HS-27A (cell line): ENCODE measurements around the gene ZNF598.
"Not testable (repeated sequence)": the region's sequence is repeated elsewhere in the genome, so short reads cannot be mapped to it uniquely, and the experiment has no call there.

Experiments used
- DNase-seq: peaks from one replicate; pipeline ENCODE4 v3.0.0-alpha.2; 2012; ENCODE audit warnings: low read depth, missing footprints

ZNF598 gene

GRCh38 chr16:2040041-2040786 lies 30.6 kb upstream of the ZNF598 start:
- DNase-seq: no peak

DNA sequence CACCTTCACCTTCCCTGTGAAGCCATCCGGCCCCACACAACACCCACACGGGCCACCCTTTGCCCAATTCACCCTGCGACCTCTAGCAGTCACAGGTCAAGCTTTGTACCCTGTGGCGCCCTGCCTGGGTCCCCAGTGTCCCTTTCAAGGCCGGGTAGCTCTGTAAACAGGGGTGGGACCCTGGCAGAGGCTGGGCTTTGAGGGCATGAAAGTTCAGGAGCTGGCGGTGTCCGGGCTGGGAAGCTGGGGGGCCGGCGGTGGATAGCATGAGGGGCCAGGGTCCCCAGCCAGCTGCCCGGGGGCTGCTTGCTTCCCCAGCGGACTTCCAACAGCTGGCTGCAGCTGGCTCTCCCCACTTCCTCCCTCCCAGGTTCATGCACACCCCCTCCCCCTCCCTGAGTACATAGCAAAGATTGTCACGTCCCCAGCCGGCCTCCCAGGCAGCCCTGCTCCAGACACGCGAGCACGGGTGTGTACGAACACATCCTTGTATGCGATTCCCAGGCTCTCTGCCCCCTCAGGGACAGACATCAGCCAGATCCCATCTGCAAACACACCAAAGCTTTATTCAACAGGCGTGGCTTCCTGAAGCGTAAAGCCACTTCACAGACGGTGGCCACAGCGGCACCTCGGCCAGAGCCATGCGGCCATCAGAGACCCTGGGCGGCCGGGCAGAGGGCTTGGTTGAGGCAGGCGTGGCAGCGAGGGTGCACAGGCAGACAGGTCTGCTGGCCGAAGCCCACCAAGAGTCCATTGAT lies 29.8 kb upstream of the ZNF598 start:
- no peak for DNase-seq

- no peak for DNase-seq
These were observed 29.0 kb upstream of the ZNF598 start for GRCh38 chr16:2038382-2039231.

DNA sequence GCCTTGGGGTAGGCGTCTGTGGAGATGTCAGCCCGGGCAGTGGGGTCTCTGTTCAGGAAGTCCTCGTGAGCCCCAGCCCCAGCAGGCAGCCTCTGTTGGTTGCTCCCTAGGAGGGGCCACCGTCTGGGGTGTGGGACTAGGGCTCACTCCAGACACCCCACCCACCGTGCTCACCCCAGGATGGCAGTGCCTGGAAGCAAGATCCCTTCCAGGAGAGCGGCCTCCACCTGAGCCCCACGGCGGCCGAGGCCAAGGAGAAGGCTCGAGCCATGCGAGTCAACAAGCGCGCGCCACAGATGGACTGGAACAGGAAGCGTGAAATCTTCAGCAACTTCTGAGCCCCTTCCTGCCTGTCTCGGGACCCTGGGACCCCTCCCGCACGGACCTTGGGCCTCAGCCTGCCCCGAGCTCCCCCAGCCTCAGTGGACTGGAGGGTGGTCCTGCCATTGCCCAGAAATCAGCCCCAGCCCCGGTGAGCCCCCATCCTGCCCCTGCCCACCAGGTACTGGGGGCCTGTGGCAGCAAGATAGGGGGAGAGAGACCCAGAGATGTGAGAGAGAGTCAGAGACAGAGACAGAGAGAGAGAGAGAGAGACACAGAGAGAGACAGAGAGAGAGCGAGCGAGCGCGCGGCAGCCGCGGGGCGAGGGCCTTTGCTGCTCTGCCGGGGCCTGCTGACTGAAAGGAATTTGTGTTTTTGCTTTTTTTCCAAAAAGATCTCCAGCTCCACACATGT lies 28.2 kb upstream of the ZNF598 start:
- no peak for DNase-seq

GRCh38 chr16:2037115-2037514 lies 27.5 kb upstream of the ZNF598 start:
- DNase-seq: no peak

GRCh38 chr16:2036200-2036966 lies 26.8 kb upstream of the ZNF598 start:
- DNase-seq: no peak

DNA sequence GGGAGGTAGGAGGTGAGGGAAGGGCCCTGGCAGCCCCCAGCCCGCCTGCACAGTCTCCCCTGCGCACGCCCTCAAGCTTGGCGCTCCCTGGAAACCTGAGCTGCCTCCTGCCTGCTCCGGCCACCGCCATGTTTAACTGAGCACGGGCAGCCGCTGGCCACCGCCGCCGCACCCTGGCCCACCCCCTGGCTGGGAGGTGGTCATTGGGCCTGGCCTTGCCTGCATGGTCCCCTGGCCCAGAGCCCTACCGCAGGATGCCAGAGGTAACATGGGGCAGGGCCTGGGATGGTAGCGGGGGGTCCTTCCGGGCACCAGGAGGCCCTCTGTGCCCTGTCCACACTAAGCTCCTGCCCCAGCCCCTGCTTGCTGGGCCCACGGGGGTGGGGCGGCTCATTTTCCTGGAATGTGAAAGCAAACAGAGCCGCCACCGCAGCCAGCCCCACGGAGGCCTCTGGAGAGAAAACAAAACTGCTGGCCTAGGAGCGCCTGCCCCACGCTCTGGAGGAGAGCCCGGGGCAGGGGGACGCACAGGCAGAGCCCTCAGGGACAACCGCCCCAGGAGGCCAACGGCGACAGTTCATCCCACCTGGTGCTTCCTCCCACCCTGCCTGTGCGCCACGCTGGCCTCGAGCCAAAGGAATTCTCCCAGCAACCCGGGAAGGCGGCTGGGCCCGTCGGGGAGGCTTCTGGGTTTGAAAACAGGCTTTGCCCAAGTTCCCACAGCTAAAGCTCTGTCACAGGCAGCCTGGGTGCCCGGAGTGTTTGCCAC lies 26.0 kb upstream of the ZNF598 start:
- DNase-seq: peak; percentile 36

GRCh38 chr16:2034696-2035430 lies 25.2 kb upstream of the ZNF598 start:
- no peak for DNase-seq

DNA sequence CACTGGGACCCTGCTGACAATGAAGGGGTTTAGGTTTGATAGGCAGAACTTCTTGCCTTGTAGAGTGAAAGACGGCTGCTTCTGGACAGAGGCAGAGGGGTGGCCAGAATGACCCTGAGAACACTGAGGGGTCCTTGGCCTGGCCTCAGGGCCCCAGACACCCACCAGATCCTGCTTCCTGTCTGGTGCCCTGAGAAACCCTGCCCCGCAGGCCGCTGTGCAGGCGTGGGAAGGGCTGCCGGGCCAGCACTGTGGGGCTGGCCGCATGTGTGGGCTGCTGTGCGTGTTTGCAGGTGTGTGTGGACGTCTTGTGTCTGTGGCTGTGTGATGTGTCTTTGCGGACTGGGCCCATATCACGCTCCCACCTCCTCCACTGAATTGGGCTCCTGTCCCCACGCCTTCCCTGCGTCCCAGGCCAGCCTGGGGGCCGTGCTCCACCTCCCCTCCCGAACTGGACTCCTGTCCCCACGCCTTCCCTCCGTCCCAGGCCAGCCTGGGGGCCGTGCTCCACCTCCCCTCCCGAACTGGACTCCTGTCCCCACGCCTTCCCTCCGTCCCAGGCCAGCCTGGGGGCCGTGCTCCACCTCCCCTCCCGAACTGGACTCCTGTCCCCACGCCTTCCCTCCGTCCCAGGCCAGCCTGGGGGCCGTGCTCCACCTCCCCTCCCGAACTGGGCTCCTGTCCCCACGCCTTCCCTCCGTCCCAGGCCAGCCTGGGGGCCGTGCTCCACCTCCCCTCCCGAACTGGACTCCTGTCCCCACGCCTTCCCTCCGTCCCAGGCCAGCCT lies 24.5 kb upstream of the ZNF598 start:
- DNase-seq: not testable (repeated sequence)

- no peak for DNase-seq
These were observed 23.7 kb upstream of the ZNF598 start for GRCh38 chr16:2033057-2033908.

DNA sequence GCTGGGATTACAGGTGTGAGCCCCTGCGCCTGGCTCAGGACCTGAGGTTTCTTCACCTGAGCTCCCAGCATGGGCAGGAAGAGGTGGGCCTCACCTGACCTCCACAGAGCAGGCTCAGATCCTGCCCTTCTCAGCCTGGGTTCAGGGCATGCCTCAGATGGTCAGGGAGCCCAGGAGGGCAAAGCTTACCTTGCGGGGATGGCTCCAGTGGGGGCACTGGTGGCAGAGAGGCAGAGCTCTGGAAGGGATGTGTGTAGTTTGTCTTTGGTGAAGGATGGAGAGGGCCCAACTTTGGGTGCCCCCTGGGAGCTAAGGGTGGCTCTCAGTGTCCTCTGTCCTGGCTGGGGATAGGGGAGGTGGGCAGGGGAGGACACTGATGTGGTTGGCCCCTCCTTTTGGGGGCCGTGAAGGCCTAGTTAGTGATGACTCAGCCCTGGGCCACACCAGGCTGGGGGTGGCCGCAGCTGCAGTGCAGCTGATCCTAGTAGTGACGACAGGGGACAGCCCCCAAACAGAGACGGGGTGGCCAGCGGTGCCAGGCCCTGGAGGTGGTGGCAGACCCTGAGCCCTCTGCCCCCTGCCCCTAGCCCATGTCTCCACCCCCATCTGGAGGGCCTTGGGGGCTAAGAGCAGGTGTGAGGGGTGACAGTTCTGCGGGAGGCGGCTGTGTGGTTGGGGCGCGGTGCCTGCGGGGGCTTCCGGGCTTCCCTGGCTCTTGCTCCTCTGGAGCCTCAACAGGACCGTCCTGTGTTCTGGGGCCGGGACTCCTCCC lies 22.9 kb upstream of the ZNF598 start:
- no peak for DNase-seq

- no peak for DNase-seq
These were observed 21.5 kb upstream of the ZNF598 start for GRCh38 chr16:2031081-2031577.

DNA sequence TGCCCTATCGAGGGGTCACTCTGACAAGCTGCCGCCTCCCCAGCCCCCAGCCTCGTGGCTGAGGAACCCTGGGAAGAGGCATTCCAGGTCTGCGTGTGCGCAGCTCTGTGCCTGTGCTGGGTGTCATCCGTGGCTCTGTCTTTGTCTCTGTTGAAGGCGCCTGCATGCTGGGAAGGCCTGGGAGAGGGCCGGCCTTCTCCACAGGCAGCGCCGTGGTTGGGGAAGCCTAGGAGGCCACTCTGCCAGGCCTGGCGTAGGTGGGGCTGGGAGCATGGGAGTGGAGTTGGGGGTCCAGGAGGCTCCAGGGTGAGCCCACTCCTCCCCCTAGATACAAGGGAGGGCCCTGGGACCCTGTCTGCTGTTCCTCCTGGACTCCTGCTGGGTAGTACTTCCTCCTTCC lies 20.4 kb upstream of the ZNF598 start:
- DNase-seq: no peak

GRCh38 chr16:2029350-2029749 lies 19.7 kb upstream of the ZNF598 start:
- no peak for DNase-seq

- no peak for DNase-seq
These were observed 19.1 kb upstream of the ZNF598 start for GRCh38 chr16:2028620-2029220.

DNA sequence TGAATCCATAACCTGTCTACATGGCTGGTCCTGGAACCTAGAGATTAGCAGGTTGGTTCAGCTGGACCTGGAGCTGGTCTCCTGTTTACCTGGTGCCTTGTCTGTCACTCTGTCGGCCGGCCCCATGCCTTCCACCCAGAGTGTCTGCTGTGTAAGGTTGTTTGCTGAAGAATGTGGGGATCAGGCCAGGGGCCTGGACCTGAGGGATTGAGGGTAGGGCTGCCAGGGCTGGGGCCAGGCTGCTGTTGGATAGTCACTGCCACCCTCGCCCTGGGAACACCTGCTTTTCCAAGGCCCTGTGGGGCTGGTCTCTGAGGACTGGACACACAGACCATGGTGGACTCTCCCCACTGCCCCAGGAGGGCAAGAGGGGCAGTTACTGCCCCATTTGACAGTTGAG lies 18.5 kb upstream of the ZNF598 start:
- DNase-seq: no peak
